HepG2 (cell line): Measurements from ENCODE around the gene VNN1.

Experiments used
- ATF3 ChIP-seq: sonication (generic); formaldehyde crosslinking; IDR thresholded peaks from 2 replicates; pipeline ENCODE4 v1.4.0; 2020; ENCODE audit warnings: missing genetic modification reagents
- ATF4 ChIP-seq, 2 experiments: fragments of 450-650 bp in 1 of 2; sonication (generic) in 1 of 2; formaldehyde crosslinking; IDR thresholded peaks; 2 replicates each; pipeline versions ENCODE4 v1.5.0 to v1.8.0; 2020 to 2022; ENCODE audit warnings: mild to moderate bottlenecking in 1 of 2, missing genetic modification reagents in 1 of 2
- CTCF ChIP-seq: sonication (generic); formaldehyde crosslinking; IDR thresholded peaks from 2 replicates; pipeline ENCODE4 v1.5.0; 2020; ENCODE audit warnings: mild to moderate bottlenecking, missing genetic modification reagents, moderate library complexity
- ESRRA ChIP-seq: sonication (generic); formaldehyde crosslinking; IDR thresholded peaks from 2 replicates; pipeline ENCODE4 v1.5.1; 2020; ENCODE audit warnings: mild to moderate bottlenecking, low read depth, missing genetic modification reagents
- EZH2 ChIP-seq: conservative IDR thresholded peaks from 2 replicates; pipeline ENCODE4 v1.6.1; 2012; ENCODE audit warnings: mild to moderate bottlenecking, low read depth, low read length, moderate library complexity
- IRF9 ChIP-seq: sonication (generic); formaldehyde crosslinking; IDR thresholded peaks from 2 replicates; pipeline ENCODE4 v1.8.0; 2022; ENCODE audit warnings: missing genetic modification reagents, mild to moderate bottlenecking, borderline replicate concordance
- NFYB ChIP-seq: sonication (generic); formaldehyde crosslinking; IDR thresholded peaks from 2 replicates; pipeline ENCODE4 v1.4.0; 2020; ENCODE audit warnings: missing genetic modification reagents
- SETDB1 ChIP-seq: sonication (generic); formaldehyde crosslinking; IDR thresholded peaks from 2 replicates; pipeline ENCODE4 v1.5.1; 2020; ENCODE audit warnings: missing genetic modification reagents, mild to moderate bottlenecking, borderline replicate concordance
- STAT6 ChIP-seq: sonication (generic); formaldehyde crosslinking; IDR thresholded peaks from 2 replicates; pipeline ENCODE4 v1.4.0; 2020; ENCODE audit warnings: missing genetic modification reagents, mild to moderate bottlenecking, borderline replicate concordance
- TAF1 ChIP-seq: sonication (generic); formaldehyde crosslinking; IDR thresholded peaks from 2 replicates; pipeline ENCODE4 v1.4.0; 2020; ENCODE audit warnings: missing genetic modification reagents
- YEATS2 ChIP-seq: sonication (generic); formaldehyde crosslinking; IDR thresholded peaks from 2 replicates; pipeline ENCODE4 v1.4.0; 2020; ENCODE audit warnings: missing genetic modification reagents, borderline replicate concordance
- ZNF407 ChIP-seq: sonication (generic); formaldehyde crosslinking; IDR thresholded peaks from one replicate; pipeline ENCODE4 v1.5.1; 2020; ENCODE audit warnings: mild to moderate bottlenecking, missing genetic modification reagents; ENCODE audit errors: not compliant biosample characterization
- ZNF484 ChIP-seq: sonication (generic); formaldehyde crosslinking; IDR thresholded peaks from 2 replicates; pipeline ENCODE4 v1.5.1; 2020; ENCODE audit warnings: mild to moderate bottlenecking, low read depth, missing genetic modification reagents, borderline replicate concordance
- ZNF790 ChIP-seq: sonication (generic); formaldehyde crosslinking; IDR thresholded peaks from 2 replicates; pipeline ENCODE4 v1.8.0; 2022; ENCODE audit warnings: missing genetic modification reagents, mild to moderate bottlenecking, borderline replicate concordance

GRCh38 chr6:132730560-132730959, 16.7 kb upstream of the VNN1 start:
- no peak for TF ChIP-seq NFYB (CRISPR knock-in tag)
- no peak for TF ChIP-seq IRF9 (CRISPR knock-in tag)
- TF ChIP-seq ZNF484 (CRISPR knock-in tag) = no peak
- TF ChIP-seq YEATS2 = no peak
- no peak for TF ChIP-seq EZH2
- TF ChIP-seq TAF1 (CRISPR knock-in tag) = no peak
- no peak for TF ChIP-seq ESRRA (CRISPR knock-in tag)
- peak in 1 of 2 experiments; percentile 87; a peak in 2 of 4 replicates for TF ChIP-seq ATF4 (CRISPR knock-in tag; IDR thresholded peaks at IDR 0.05)
- no peak for TF ChIP-seq CTCF (CRISPR knock-in tag)
- TF ChIP-seq ZNF790 (CRISPR knock-in tag) = no peak
- TF ChIP-seq ZNF407 = no peak
- TF ChIP-seq SETDB1 = no peak
- TF ChIP-seq STAT6 (CRISPR knock-in tag) = no peak
- no peak for TF ChIP-seq ATF3 (CRISPR knock-in tag)
